Stimulated activated CD4-positive, alpha-beta T cell treated with anti-CD3 and anti-CD28 coated beads, Interleukin-12 subunit alpha, Interleukin-12 subunit beta, amount 100 ng/mL, for 4 hours (primary cell): ENCODE results near the gene TNRC6C.
A peak's percentile ranks its signal among the peaks of the same experiment; 100 is the strongest.

ENCODE experiments used
- DNase-seq: peaks from one replicate; pipeline ENCODE4 v3.0.0-alpha.2; 2020

The TNRC6C gene

DNA sequence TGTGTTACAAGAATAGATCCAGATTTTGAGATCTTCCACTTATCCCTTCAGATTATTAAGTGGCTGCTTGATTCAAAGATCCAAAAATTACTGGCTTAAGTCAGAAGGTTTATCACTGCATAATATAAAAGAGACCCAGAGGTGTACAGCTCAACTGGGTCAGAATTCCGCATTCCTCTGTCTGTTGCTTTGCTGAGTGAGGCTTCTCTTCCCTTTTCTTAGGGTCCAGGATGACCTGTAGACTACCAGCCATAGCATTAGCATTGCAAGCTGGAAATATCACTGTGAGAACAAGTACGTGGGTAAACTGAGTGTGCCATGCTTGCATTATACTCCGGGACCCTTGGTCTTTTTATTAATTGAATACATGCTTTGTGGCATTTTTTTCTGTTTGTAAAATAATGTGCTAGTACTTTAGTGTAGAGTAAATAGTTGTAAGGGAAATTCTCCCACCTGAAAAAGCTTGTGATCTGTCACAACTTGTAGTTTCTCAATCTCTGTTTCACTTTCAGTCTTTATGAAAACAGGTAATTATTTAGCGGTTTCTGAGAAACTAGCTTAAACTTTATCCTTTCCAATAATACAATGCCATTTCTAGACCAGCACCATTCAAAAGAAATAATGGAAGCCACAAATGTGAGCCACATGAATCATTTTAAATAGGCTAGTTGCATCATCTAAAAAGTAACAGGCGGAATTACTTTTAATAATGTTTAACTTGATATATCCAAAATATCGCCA, 61.6 kb downstream of the TNRC6C start:
- no peak for DNase-seq

GRCh38 chr17:78020717-78021108, 62.2 kb downstream of the TNRC6C start:
- no peak for DNase-seq

GRCh38 chr17:78022425-78022824, 63.9 kb downstream of the TNRC6C start:
- DNase-seq = no peak

- no peak for DNase-seq
Measured at GRCh38 chr17:78023042-78023441, 64.5 kb downstream of the TNRC6C start.

GRCh38 chr17:78026381-78026780, 67.9 kb downstream of the TNRC6C start:
- DNase-seq = no peak

GRCh38 chr17:78027121-78027520, 68.6 kb downstream of the TNRC6C start:
- DNase-seq = no peak

DNA sequence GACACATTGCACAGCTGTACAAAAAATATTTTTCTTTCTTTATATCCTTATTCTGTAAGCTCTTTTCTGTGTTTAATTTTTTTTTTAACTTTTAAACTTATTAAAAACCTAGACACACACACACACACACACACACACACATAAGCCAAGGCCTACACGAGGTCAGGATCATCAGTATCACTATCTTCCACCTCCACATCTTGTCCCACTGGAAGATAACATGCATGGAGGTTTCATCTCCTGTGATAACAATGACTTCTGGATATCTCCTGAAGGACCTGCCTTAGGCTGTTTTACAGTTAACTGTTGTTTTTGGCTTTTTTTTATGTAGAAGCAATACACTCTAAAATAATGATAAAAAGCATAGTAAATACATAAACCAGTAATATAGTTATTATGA, 71.2 kb downstream of the TNRC6C start:
- no peak for DNase-seq

GRCh38 chr17:78031435-78031834, 72.9 kb downstream of the TNRC6C start:
- DNase-seq = no peak

- DNase-seq = no peak
Measured at GRCh38 chr17:78032166-78032565, 73.7 kb downstream of the TNRC6C start.

DNA sequence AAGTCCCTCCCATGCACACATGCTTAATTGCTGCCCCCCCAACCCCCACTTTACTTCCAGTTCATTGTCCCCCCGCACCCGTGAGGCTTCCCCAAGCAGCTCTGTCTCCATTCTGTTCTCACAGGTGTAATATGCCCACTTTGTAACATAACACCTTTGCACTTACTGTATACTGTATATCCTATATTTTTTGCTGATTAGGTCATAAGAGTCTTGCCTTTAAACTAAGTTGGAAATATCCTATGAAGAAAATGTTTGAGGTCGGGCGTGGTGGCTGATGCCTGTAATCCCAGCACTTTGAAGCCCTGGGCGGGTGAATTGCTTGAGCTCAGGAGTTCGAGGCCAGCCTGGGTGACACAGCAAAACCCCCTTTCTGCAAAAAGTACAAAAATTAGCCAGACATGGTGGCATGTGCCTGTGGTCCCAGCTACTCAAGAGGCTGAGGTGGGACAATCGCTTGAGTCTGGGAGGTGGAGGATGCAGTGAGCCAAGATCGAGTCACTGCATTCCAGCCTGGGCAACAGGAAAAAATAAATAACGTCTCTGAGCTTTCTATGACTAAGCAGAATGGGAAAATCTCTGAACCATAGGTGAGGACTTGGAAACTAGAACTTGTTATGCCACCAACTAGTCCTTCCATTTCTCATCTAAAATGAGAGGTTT, 76.1 kb downstream of the TNRC6C start:
- no peak for DNase-seq

- no peak for DNase-seq
Measured at GRCh38 chr17:78037280-78037679, 78.8 kb downstream of the TNRC6C start.

GRCh38 chr17:78038748-78039288, 80.3 kb downstream of the TNRC6C start:
- DNase-seq = no peak

- no peak for DNase-seq
Measured at GRCh38 chr17:78039581-78039980, 81.1 kb downstream of the TNRC6C start.

DNA sequence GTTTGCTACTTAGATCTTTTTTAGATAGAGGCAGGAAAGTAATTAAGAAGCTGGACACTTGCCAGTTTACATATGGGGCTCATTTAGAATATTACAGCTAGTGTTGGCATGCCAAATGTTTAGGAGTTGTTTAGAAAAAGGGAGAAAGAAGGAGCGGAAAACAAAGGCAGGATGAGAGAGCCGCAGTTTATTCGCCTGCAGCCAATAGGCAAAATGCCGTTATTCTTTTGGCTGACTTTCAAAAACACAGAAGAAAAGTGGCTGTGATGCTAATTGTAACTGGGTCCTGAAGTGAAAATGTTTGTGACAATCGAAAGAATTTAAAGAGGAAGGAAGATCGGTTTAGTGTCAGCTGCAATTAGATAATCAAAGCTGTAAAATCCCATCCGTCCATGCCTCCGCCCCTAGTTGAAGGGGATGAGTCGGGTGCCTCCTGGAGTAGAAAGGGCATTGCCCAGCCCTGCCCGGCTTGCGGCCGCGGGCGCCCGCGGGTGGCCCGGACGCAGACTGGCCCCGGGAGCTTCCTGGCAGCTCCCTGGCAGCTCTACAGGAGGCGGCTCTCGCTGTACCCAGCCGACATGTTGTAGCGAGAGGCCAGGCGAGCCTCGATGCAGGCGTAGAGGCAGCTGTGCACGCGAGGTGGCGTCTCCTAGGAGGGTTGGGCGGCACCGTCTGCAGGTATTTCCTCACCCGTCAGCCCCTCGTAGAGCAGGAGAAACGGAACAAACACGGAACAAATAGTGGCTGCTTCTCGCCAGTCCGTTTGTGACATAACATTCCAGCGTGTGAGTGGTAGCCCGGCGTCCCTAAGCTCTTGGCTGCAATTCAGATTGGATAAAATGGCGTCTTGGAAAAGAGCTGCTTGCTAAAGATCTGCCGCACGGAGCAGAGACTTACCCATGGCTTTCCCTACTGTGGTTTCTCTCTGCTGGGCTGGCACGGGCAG, 82.2 kb downstream of the TNRC6C start:
- peak; percentile 9 for DNase-seq

- DNase-seq = no peak
Measured at GRCh38 chr17:78041386-78042179, 83.1 kb downstream of the TNRC6C start.

- DNase-seq = no peak
Measured at GRCh38 chr17:78042542-78042941, 84.0 kb downstream of the TNRC6C start.

GRCh38 chr17:78043031-78043430, 84.5 kb downstream of the TNRC6C start:
- no peak for DNase-seq

- DNase-seq = no peak
Measured at GRCh38 chr17:78044280-78044835, 85.9 kb downstream of the TNRC6C start.

GRCh38 chr17:78045316-78045715, 86.8 kb downstream of the TNRC6C start:
- no peak for DNase-seq

DNA sequence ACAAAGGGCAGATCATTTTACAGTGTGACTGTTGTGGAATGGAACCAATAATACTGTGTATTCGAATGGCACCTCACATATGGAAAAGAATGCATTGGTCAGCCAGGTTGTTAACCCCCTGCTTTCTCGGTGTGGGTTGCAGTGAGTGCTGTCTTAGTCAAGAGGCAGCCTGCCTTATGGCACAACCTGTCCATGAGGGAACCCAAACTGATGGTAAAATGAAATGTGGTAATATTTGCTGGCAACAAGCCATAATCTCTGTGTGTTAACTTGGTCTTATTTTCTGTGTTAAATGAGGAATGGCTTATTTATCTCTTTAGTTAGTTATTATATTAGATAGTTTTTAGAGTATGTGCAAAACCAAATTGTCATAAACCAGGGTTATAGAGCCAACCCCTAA, 88.4 kb downstream of the TNRC6C start:
- no peak for DNase-seq

- DNase-seq = no peak
Measured at GRCh38 chr17:78048346-78049292, 90.1 kb downstream of the TNRC6C start.
